SIG-M5 (cell line): ENCODE results near the gene EIF4EBP3.

Experiments
- DNase-seq: peaks from one replicate; lab custom pipeline; 2025; lab: John Stamatoyannopoulos, UW

Gene EIF4EBP3

DNA sequence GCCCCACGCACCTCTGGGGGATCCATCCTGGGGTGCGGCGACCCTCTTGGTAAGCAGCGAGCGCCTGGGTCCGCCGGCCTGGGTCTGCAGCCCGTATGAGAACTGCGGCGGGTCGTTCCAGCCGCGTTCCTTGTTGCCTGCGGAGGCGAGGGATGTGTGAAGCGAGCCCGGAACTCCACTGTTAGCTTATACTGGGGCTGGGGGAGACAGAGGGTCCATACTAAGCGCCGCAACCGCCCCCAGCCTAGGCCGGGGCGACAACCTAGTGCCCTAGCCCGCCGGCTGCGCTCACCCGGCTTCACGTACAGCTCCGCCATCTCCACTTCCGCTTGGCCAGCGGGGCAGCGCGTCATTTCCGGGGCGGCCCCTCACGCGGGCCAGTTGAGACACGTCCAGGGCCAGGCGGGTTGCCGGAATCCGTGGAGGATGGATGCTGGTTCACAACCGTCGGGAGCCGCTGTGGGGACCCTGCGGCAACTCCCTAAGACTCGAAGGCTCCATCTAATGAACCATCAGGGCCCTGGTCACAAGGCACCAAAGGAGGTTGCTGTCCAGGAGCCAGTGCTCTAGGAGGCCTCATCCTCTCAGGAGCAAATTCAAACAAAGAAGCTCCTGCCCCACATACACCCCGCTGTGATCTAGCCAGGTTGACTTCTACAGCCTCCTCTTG, 9.8 kb downstream of the EIF4EBP3 start, which contains the start of gene SRA1:
TSS of gene SRA1 (minus strand) at position 338 of the 670 bp plus-strand sequence. CDS start at position 317, 21 bp downstream.
- DNase-seq, result no peak

DNA sequence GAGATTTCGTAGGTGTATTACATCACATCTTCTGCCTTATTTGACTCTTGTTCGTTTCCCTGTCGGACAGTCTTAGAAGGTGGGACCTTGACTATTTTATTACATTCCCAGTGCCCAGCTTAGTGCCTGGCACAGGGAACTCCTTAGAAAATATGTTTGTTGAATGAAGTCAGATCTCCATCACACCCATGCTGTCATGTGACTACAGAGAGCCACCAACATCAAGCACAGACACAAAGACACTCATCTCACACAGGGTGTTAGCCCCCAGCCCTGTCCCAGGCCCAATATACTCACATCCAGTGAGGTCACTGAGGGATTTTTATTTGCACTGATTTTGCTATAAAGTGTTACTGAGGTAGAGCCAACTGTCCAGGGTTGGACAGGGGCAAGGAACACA, 10.5 kb downstream of the EIF4EBP3 start:
- DNase-seq, result no peak

DNA sequence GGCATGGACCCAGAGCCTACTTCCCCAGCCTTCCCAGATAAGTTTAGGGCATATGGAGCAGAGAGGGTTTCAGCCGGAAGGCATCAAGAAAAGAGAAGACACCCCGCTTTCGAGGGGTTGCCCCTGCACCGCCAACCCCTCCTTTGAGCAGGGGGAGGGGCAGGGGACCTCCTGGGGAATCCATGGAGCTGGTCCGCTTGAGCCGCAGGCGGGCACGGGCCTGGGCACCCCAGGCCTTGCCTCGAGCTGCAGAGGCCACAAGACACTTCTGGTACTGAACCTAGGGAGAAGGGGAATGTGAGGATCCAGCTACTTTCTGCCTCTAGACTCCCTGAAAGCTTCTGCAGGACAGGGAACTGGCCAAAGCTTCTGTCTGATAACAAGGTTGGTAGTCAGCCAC, 11.1 kb downstream of the EIF4EBP3 start:
- no peak for DNase-seq

DNA sequence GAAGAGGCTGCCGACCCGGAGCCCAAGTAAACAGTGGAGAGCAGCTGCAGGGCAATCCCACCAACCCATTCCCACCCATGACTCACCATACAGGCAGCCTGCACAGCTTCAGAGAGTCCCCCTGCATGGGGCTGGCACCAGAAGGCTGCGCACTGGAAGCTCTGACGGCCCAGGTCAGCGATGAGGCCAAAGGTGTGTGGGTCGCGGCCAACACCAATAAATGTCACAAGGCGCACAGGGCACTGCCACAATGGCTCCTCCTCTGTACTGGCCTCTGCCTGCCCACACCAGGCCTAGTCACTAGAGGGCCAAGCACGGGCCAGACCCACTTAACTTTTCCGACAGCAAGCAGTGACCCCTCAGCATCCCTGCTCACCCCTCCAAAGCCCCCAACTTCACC, 12.8 kb downstream of the EIF4EBP3 start:
- DNase-seq, result no peak

DNA sequence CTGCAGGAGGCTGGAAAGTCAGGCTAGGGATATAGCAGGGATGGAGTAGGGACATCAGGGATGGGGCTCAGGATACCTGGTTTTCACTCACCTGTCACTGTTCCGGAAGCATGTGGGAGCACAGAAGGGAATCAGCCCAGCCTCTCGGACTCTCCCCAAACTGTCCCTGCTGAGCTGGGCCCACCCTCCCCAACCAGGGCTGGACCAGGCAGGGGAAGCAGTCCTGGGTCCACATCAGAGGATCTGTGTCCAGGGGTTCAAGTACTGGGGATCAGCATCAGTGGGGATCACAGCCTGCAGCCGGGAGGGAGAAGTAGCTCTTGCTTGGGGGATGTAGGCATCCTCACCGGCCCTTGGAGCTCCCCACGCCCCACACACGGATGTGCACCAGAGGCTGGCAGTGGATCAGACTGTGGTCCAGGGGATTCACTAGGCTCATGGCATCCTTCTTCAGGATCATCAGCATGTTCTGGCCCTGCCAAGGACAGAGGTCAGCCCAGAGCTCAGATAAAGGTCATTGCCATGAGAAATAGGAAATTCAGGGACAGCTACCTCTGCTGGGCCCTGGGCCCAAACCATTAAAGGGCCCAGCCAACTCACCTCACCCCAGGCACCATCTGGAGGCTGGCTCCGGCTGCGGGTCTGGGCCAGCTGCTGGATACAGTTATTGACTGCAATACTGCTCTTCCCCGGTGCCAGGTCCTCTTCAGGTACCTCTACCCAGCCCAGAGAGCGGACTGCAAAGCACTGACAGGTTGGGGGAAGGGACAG, 14.5 kb downstream of the EIF4EBP3 start:
- DNase-seq, result no peak

DNA sequence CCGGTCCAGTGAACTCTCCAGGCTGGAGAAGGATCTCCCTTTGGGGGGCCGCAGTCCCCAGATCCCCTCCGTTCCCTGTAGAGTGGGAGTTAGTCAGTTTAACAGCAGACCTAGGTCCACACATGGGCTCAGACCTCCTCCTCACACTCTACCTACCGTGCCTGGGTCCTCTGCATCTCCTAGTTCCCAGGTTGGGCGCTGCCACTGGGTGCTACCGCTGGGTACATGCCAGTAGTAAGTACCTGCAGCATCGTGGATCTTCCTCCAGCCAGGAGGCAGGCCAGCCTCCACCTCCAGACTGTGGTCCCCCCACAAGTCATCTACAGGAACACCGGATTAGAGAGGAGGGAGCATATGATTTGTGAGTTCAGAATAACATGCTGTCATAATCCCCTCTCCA, 16.1 kb downstream of the EIF4EBP3 start:
- no peak for DNase-seq

DNA sequence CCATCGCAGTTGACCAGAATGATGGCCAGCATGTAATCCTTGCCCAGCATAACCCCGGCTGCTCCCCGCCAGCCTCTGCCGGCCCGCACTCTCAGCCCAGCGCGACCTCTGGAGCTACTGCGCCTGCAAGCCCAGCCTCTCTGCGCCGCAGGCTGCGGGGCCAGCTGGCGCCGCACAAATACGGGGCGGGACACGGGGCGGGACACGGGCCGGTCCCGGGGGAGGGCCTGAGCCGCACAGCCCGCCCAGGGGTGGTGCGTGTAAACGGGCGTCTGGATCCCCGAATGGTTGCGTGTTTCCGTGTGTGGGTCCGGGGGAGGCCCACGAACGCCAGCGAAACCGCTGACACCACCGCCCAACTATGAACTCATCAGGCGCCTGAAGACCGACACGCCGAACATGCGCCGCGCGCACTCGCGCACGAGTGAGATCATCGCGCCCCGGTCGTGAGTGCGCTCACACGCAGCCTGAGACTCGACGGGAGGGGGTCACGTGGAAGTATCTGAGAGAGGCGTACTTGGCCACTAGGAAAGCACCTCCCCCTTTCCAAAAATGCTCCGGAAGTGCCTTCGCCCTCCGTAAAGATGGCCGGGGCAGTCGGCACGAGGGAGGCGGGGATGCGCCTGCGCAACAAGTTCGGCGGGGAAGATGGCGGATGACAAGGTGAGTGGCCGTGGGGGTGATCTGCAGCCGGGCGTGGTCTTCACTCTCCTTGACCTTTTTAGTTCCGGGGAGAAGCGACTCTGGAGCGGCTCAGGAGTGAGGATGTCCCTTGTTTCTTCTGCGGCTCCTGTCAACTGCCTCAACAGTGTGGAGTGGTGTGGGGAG, 16.9 kb downstream of the EIF4EBP3 start, which contains the start of the genes APBB3 and SLC35A4:
TSS of gene APBB3 (minus strand) at position 403 of the 828 bp plus-strand sequence. CDS start at position 50, 353 bp downstream.
TSS of gene SLC35A4 (plus strand) at position 633 of the 828 bp plus-strand sequence. CDS start 2,342 bp downstream, outside the sequence.
- DNase-seq, result peak; percentile 93

DNA sequence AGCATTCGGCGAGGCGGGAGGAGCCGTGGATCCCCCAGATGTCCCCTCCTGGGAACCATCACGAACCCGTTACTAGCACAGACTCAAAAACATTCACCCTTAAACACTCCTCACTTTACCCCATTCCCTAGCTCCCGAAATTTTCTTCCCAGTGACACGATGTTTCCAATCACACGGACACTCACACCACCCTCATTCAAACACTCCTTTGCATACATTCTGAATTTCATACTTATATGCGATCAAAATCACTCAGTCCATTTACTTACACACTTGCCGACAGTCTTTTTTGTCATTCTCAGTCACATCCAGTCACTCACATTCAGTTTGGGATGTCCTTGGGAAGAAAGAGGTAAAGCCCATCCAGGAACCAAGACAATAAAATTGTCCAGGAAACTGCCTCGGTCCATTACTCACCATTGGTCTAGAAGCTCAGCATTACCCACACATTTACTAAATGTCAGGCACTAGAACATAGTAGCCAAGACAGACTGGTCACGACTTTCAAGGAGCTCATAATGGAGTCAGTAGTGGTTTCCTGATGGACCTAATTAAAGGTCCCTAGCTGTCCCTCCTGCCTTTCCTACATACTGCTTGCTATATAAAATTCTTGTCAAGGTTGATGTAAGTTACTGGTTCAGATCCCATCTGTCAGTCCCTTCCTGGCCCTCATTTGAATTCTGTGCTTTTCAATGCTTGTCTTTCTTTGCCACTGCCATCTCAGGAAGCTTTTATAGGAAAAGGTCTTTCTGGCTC, 17.7 kb downstream of the EIF4EBP3 start:
- DNase-seq, result no peak

DNA sequence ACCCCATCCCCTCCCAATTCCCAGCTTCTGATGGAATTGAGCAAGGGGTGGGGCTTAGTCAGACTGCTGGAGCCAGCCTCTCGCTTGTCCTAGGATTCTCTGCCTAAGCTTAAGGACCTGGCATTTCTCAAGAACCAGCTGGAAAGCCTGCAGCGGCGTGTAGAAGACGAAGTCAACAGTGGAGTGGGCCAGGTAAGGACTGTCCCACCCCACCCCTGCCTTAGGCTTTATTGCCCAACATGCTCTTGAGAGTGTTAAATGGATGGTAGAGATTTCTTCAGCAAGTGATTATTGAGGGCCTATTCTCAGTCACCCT, 18.3 kb downstream of the EIF4EBP3 start:
- DNase-seq, result no peak

DNA sequence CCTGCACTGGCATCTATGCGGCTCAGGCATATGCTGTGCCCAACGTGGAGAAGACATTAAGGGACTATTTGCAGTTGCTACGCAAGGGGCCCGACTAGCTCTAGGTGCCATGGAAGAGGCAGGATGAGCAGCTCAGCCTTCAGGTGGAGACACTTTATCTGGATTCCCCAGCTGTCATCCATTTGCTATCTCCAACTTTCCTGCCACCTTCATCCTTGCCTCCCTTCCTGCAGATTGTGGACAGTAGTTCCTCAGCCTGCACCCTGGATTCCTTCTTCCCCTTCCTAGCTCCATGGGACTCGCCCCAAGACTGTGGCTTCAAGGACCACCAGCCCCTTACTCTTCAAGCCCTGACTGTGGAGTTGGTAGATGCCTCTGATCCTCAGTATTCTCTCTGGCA, 19.2 kb downstream of the EIF4EBP3 start:
- DNase-seq, result no peak

DNA sequence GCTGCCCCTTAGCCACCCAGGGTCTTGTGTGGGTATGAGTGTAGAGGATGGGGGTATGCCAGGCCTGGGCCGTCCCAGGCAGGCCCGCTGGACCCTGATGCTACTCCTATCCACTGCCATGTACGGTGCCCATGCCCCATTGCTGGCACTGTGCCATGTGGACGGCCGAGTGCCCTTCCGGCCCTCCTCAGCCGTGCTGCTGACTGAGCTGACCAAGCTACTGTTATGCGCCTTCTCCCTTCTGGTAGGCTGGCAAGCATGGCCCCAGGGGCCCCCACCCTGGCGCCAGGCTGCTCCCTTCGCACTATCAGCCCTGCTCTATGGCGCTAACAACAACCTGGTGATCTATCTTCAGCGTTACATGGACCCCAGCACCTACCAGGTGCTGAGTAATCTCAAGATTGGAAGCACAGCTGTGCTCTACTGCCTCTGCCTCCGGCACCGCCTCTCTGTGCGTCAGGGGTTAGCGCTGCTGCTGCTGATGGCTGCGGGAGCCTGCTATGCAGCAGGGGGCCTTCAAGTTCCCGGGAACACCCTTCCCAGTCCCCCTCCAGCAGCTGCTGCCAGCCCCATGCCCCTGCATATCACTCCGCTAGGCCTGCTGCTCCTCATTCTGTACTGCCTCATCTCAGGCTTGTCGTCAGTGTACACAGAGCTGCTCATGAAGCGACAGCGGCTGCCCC, 19.8 kb downstream of the EIF4EBP3 start:
- DNase-seq, result no peak

DNA sequence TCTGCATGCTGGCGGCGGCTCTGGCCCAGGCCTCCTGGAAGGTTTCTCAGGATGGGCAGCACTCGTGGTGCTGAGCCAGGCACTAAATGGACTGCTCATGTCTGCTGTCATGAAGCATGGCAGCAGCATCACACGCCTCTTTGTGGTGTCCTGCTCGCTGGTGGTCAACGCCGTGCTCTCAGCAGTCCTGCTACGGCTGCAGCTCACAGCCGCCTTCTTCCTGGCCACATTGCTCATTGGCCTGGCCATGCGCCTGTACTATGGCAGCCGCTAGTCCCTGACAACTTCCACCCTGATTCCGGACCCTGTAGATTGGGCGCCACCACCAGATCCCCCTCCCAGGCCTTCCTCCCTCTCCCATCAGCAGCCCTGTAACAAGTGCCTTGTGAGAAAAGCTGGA, 20.4 kb downstream of the EIF4EBP3 start:
- no peak for DNase-seq

DNA sequence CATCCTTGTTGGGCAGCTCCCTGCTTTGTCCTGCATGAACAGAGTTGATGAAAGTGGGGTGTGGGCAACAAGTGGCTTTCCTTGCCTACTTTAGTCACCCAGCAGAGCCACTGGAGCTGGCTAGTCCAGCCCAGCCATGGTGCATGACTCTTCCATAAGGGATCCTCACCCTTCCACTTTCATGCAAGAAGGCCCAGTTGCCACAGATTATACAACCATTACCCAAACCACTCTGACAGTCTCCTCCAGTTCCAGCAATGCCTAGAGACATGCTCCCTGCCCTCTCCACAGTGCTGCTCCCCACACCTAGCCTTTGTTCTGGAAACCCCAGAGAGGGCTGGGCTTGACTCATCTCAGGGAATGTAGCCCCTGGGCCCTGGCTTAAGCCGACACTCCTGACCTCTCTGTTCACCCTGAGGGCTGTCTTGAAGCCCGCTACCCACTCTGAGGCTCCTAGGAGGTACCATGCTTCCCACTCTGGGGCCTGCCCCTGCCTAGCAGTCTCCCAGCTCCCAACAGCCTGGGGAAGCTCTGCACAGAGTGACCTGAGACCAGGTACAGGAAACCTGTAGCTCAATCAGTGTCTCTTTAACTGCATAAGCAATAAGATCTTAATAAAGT, 21.1 kb downstream of the EIF4EBP3 start:
- DNase-seq, result no peak

DNA sequence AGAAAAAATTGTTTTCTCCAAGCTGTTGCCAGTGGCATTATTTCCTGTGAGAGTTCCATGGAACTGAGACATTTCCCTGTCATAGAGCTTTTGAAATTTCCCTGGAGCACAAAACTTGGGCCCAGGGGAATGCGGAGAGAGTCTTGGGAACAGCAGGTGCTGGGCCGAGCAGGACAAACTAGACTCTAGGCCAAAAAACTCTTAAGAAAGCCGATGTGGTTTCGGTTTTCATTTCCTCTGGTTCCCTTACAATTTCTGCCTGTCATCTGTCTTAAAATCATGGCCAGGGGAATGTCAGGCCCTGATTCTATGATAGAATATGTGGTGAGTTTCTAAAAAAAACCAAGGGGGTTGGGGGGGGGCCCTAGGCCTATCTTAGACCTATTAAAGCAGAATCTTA, 21.7 kb downstream of the EIF4EBP3 start:
- DNase-seq, result no peak

DNA sequence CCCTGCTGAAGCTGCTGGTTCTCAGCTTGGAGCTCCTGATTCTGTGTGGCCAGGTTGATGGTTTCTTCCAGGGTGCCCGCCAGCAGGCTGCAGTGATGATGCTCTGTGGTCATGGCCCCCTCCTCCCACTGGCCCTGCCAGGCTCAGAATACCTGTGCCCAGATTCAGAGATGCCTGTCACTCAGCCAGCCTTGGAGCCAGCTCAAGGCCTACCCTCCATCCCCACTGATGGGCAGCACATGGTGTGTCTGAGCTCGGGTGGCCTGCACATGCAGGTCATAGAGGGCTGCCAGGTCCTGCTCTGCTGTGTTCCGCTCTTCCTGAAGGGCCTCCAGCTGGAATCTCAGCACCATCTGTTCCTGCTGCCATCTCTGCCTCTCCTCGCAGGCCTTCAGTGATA, 22.6 kb downstream of the EIF4EBP3 start:
- no peak for DNase-seq

DNA sequence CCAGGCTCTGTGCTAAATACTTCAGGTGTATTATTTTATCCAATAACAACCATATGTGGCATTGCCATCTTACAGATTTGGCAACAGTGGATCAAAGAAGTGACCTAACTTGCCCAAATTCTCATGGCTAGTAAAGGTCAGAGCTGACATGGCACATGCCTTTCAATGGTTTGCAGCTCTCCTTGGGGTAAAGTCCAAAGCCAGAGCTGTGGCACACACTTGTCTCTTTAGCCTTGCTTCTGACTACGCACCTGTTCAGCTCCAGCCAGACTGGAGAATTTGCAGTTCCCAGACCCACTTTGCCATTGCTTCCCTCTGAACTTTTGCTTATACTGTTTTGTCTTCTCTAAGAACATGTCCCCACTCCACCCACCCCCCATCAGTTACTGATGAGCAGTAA, 23.0 kb downstream of the EIF4EBP3 start:
- DNase-seq, result no peak

DNA sequence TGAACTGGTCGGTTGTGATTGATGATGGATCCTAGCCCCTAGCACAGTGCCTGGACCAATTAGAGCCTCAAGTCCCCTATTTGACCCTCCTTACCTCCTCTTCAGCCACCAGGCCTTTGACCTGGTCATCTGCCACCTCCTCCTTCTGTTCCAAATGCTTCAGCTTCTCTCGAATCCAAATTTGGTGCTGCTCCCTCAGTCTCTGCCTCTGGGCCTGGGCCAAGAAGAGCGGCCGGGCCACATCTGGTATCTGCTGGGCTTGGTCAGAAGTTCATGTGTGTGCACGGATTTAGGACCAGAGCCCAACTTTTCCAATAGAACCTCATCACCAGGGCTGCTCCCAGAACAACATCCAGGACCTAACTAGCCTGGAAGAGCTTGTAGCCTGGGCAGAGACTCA, 23.6 kb downstream of the EIF4EBP3 start:
- no peak for DNase-seq

DNA sequence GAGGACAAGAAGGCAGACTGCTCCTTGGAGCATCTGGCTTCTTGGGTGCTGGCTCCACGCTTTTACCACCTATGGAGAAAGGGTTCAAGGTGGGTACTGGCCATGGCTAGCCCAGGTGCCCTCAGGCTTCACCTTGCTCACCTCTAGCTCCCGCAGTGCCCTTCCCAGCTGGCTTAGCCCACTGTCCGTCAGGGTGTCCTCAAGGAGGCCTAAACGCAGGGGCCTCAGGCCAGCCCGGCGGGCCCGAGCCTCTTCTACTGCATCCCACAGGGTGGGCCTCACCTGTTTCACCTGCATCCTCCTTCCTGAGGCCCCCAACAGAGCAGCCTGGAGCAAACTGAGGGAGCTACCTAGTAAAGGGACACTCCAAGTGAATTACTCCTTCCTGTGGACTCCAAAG, 26.2 kb downstream of the EIF4EBP3 start:
- DNase-seq, result no peak

DNA sequence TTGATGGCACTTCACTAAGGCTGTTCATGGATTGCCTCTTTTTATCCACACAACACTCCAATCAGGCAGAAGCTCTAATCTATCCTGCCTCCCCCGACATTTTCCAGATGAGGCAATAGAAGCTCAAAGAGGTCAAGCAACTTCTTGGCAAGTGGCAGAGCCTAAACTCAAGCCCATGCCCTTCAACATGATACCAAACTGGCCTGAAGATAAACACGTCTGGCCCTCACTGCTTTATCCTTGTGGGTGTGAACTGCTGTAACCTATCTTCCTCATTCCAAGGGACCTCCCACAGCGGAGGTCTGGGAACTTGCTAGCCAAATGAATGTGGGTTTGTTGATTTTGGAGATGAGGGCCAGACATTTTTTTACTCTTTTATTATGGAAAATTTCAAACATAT, 26.7 kb downstream of the EIF4EBP3 start:
- DNase-seq, result no peak

DNA sequence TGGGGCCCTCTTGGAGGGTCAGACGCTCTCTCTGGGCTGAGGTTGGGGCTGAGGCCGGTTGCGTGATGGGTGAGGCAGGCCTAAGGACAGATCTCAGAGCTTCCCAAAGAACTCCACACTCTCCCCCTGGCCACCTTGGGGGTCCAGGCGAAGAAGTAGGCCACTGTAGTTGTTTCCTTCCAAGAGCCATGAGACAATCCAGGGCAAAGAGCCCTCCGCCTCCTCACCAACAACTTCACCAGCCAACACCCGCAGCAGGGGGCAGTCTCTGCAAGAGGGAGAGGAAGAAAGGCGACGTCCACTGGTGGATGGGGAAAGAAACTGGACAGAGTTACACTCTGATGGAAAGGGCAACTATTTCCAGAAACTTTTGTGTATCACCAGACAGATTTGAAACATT, 27.8 kb downstream of the EIF4EBP3 start:
- no peak for DNase-seq

DNA sequence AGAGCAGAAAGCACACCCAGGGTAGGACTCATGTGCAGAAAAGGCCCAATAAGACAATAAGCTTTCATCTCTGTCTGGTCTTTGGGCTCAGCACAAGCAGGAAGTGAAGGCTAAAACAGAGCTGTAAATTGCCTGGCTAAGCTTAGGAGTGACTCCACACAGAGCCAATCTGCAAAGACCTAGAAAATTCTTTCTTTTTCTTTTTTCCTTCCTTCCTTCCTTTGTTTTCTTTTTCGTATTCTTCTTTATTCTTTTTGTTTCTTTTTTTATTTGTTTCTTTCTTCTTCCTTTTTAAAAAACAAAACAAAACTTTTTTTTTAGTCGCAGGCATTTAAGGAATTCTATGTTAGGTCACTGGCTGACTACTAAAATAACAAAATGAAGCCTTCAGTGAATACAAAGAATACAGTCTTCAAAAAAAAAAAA, 29.3 kb downstream of the EIF4EBP3 start:
- DNase-seq, result no peak
